GM13976 (cell line): ENCODE results near the gene CHDH.

Source experiments
- DNase-seq: peaks from one replicate; pipeline ENCODE4 v3.0.0; 2012; ENCODE audit warnings: low spot score
- in situ Hi-C: fragments of 300-500 bp; cut with MboI; formaldehyde crosslinking; loops from one replicate; pipeline ENCODE4 v1.12.0; 2022; ENCODE audit warnings: low sequenced_read_pairs, mixed read lengths, inconsistent platforms; ENCODE audit not compliant: unreplicated experiment
- TF ChIP-seq, protein P1 (sequence below): IDR thresholded peaks from 2 replicates; pipeline ENCODE4 v1.5.1; 2012; ENCODE audit warnings: borderline replicate concordance, mild to moderate bottlenecking; ENCODE audit not compliant: insufficient read depth; ENCODE audit errors: extremely low read depth, missing control alignments, control extremely low read depth

CHDH gene

GRCh38 chr3:53885239-53885638, 39.0 kb upstream of the CHDH start:
- TF ChIP-seq, protein P1, sequence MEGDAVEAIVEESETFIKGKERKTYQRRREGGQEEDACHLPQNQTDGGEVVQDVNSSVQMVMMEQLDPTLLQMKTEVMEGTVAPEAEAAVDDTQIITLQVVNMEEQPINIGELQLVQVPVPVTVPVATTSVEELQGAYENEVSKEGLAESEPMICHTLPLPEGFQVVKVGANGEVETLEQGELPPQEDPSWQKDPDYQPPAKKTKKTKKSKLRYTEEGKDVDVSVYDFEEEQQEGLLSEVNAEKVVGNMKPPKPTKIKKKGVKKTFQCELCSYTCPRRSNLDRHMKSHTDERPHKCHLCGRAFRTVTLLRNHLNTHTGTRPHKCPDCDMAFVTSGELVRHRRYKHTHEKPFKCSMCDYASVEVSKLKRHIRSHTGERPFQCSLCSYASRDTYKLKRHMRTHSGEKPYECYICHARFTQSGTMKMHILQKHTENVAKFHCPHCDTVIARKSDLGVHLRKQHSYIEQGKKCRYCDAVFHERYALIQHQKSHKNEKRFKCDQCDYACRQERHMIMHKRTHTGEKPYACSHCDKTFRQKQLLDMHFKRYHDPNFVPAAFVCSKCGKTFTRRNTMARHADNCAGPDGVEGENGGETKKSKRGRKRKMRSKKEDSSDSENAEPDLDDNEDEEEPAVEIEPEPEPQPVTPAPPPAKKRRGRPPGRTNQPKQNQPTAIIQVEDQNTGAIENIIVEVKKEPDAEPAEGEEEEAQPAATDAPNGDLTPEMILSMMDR = no peak
- in situ Hi-C loops = no loop called here
- DNase-seq = no peak

- in situ Hi-C loops = no loop called here
- DNase-seq = no peak
- TF ChIP-seq, protein P1 = no peak
Observed at GRCh38 chr3:53884623-53885022, 38.4 kb upstream of the CHDH start.

- no peak for DNase-seq
- TF ChIP-seq, protein P1 = no peak
- in situ Hi-C loops = no loop called here
Observed at GRCh38 chr3:53883008-53883407, 36.8 kb upstream of the CHDH start.

DNA sequence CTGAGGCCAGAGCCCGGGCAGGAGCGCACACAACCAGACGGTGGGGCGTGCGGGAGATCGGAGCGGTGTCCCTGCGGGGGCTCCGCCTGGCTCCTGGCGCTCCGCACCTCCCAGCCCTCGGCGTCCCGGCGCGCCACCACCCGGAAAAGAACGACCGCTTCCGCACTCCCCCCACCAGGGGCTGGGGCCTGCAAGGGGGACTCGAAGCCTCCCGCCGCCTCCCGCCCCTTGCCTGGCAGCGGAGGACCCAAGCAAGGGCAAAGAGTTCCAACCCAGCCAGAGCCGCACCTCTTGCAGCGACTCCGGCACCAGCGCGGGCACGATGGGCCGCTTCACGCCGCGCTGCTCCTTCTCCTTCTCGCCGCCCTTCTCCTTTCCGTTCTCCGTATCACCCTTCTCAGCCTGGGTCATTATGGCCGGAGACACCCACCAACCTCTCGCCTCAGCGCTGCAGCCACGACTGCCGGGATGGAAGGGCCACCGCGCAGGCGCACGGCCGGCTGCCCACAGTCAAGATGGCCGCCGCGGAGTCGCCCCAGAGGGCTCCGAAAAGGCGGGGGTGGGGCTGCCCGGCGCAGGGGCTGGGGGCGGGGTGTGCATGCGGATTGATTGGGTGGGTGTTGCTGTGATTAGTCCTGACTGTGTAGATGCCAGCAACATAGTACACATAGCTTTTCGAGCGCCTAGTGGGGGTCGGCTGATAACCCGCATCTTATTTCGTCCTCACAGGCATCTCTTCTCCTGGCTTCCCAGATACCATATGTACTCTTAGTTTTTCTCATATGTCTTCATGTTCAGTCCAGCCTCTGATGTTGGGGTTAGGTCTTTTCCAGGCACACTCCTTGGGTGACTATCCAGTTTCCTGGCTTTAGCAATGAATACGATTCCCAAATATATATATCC, 35.7 kb upstream of the CHDH start, which contains the start of gene ACTR8:
Gene ACTR8, minus strand, starts transcription at position 462 of the 903 bp plus-strand sequence. Its CDS starts 51 bp downstream, at position 411.
- TF ChIP-seq, protein P1 = no peak
- in situ Hi-C loops = no loop called here
- DNase-seq = peak; percentile 94

- in situ Hi-C loops = no loop called here
- TF ChIP-seq, protein P1 = no peak
- DNase-seq = no peak
Observed at GRCh38 chr3:53880396-53881345, 34.5 kb upstream of the CHDH start.

- no peak for DNase-seq
- in situ Hi-C loops = no loop called here
- TF ChIP-seq, protein P1 = no peak
Observed at GRCh38 chr3:53865732-53866499, 19.7 kb upstream of the CHDH start.
